PC-9 (cell line): ENCODE data around the gene DAND5.

Experiments
- CTCF ChIP-seq: fragments of 200-600 bp; sonication (generic); conservative IDR thresholded peaks from 2 replicates; pipeline ENCODE4 v1.6.1; 2017; ENCODE audit warnings: mixed run types, antibody characterized with exemption, mild to moderate bottlenecking, moderate library complexity
- EZH2 ChIP-seq: fragments of 200-600 bp; sonication (generic); IDR thresholded peaks from 2 replicates; pipeline ENCODE4 v1.8.0; 2017; ENCODE audit warnings: antibody characterized with exemption, low read depth

- no peak for TF ChIP-seq CTCF
- TF ChIP-seq EZH2: no peak
Measured at GRCh38 chr19:12979974-12980373, 10.6 kb downstream of the DAND5 start.
